Kidney (tissue), 14 donors: ENCODE data around the gene TRIM47. TPM values are rescaled to one million over a fixed set of nuclear protein-coding genes. Genes with fewer than 3 reads are reported as not detected.

Experiments used
- DNase-seq, 5 donors: peaks; one replicate each; pipeline ENCODE4 v3.0.0-alpha.2; 2013 to 2020
- FAIRE-seq: peaks from 2 replicates; lab custom pipeline; 2012; peaks lifted over from hg19 to GRCh38; lab: Jason Lieb, UNC
- H3K27ac ChIP-seq, 2 donors: one replicate each; pipeline ENCODE4 v1.7.0; 2013; ENCODE audit warnings: low read depth in 2 of 2, low read length in 2 of 2, inconsistent platforms in 1 of 2
- H3K27me3 ChIP-seq: one replicate; pipeline ENCODE4 v1.7.1; 2013; ENCODE audit warnings: low read length, inconsistent platforms; ENCODE audit not compliant: control insufficient read depth, insufficient read depth
- H3K36me3 ChIP-seq, 3 donors: one replicate each; pipeline versions ENCODE4 v1.7.0 to v1.7.1; 2013; ENCODE audit warnings: low read length in 3 of 3, control low read depth in 1 of 3, inconsistent platforms in 1 of 3; ENCODE audit not compliant: insufficient read depth in 3 of 3, control insufficient read depth in 2 of 3
- H3K4me1 ChIP-seq, 3 donors: one replicate each; pipeline versions ENCODE4 v1.7.0 to v1.7.1; 2013; ENCODE audit warnings: low read length in 3 of 3, inconsistent platforms in 1 of 3, low read depth in 1 of 3; ENCODE audit not compliant: control insufficient read depth in 2 of 3, insufficient read depth in 2 of 3
- H3K4me3 ChIP-seq, 3 donors: one replicate each; pipeline versions ENCODE4 v1.7.0 to v1.8.1; 2013; ENCODE audit warnings: low read length in 3 of 3, control low read depth in 1 of 3, inconsistent platforms in 1 of 3
- H3K9ac ChIP-seq, 3 donors: one replicate each; pipeline versions ENCODE4 v1.7.0 to v1.7.1; 2013; ENCODE audit warnings: low read length in 3 of 3, control low read depth in 1 of 3, inconsistent platforms in 1 of 3
- H3K9me3 ChIP-seq, 3 donors: one replicate each; pipeline versions ENCODE4 v1.7.0 to v1.7.1; 2013; ENCODE audit warnings: low read length in 3 of 3, control low read depth in 1 of 3, inconsistent platforms in 1 of 3; ENCODE audit not compliant: control insufficient read depth in 2 of 3, insufficient read depth in 1 of 3
- intact Hi-C: fragments of 100-400 bp; cut with DNase I; formaldehyde crosslinking; loops from one replicate; pipeline ENCODE4 v1.11.1; 2022
- polyA plus RNA-seq: library from polyadenylated mRNA; stranded (reverse); fragments of 350-450 nt; fragmentation: Illumina TruSeq; extraction: RNeasy Lipid Tissue Mini Kit (QIAGEN cat#74804); gene quantifications from one replicate; pipeline ENCODE4 v1.2.3, GENCODE V29; 2014; ENCODE audit warnings: low read depth, low replicate concordance; ENCODE audit not compliant: insufficient read depth
- total RNA-seq: library from RNA; stranded (reverse); fragmentation: NEBNext Ultra II Directional; extraction: Animal tissue kit (Norgen Biotek cat#: 25700); gene quantifications from one replicate; pipeline ENCODE4 v1.2.1, GENCODE V29; 2021
- TF ChIP-seq, protein P1 (sequence below): IDR thresholded peaks from 3 replicates; pipeline ENCODE4 v1.5.1; 2012; ENCODE audit warnings: mild to moderate bottlenecking, moderate library complexity, borderline replicate concordance; ENCODE audit not compliant: insufficient read depth; ENCODE audit errors: extremely low read depth
- donor health status: control.
- donor health status: control.
- donor health status: control.
- donor health status: control.
- donor health status: control.
- donor health status: DM: yes; HTN: yes; CAD: no.
- donor health status: Normal renal cell carcinoma (clear cell type).

The TRIM47 gene
- total and polyA plus RNA-seq, 2 donors from 2014 or later, result 95.0 to 118 TPM

DNA sequence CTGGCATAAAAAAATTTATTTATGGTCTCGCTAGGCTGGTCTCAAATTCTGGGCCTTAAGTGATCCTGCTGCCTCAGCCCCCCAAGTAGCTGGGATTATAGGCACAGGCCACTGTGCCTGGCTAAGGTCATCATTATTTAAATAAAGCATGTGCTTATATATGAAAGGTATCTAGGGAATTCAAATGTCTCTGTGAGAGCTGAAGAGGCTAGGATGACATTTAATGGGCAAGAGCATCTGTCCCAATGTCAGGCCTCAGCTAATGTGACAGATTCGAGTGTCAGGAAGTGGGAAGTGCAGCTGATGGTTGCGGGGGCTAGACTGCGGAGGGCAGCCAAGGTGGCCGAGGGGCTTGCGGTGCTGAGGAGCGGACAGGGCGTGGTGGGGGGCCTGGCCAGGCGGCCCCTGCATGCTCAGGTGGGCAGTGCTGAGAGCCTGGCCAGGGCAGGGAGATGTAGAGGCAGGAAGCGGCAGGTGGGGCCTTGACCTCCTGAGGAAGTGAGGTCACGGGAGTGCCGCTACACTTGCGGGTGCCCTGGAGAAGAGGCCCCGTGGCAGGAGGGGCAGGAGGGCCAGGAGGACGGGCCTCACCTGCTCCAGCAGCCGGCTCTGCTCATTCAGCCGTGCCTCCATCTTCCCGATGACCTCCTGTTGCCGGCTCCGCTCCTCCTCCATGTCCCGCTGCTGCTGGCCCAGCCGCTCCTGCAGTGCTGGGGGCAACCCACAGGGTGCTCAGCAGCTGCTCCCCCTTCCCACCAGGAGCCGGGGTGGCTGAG, 38.9 kb upstream of the TRIM47 start:
- Histone ChIP-seq H3K9me3 (no peaks in the 10 kb centered on the region), H3K36me3 (no peaks in the 10 kb centered on the region), H3K4me3 (no peak overlapping the region), H3K27ac (no peak overlapping the region), H3K9ac (no peak overlapping the region), H3K27me3 (no peaks in the 10 kb centered on the region), H3K4me1 (peaks cover 0 to 5% (median 0%) of the 10 kb centered on the region in 3 donors)
- intact Hi-C loops, result loop anchor here (10.0 kb wide), 1 partner anchor 87 kb away; the partner anchor contains the start of gene CDK3
- DNase-seq, result no peak
- no peak for FAIRE-seq
- TF ChIP-seq, protein P1, sequence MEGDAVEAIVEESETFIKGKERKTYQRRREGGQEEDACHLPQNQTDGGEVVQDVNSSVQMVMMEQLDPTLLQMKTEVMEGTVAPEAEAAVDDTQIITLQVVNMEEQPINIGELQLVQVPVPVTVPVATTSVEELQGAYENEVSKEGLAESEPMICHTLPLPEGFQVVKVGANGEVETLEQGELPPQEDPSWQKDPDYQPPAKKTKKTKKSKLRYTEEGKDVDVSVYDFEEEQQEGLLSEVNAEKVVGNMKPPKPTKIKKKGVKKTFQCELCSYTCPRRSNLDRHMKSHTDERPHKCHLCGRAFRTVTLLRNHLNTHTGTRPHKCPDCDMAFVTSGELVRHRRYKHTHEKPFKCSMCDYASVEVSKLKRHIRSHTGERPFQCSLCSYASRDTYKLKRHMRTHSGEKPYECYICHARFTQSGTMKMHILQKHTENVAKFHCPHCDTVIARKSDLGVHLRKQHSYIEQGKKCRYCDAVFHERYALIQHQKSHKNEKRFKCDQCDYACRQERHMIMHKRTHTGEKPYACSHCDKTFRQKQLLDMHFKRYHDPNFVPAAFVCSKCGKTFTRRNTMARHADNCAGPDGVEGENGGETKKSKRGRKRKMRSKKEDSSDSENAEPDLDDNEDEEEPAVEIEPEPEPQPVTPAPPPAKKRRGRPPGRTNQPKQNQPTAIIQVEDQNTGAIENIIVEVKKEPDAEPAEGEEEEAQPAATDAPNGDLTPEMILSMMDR, result no peak

DNA sequence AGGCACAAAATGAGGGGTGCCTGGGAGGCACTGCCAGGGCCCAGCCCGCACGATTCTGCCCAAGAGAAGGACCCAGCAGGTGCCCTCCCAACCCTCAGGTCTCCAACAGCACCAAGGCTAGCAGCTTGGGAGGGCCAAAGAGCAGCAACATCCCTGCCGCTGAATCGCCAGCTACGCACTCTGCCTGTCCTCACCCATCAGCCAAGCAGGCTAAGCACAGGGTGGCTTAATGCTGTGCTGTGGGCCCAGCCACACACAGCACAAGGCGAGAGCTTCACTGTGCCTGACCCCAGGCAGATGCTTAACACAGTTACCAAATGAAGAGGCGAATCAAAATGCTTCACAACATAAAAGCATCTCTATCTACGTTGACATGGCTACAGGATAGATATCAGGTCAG, 36.9 kb upstream of the TRIM47 start:
- FAIRE-seq (no peak), DNase-seq (no peak)
- TF ChIP-seq, protein P1, result no peak
- Histone ChIP-seq H3K36me3 (peaks cover 0 to 3% (median 0%) of the 10 kb centered on the region in 3 donors), H3K9ac (no peak overlapping the region), H3K4me3 (no peak overlapping the region), H3K27me3 (no peaks in the 10 kb centered on the region), H3K9me3 (no peaks in the 10 kb centered on the region), H3K4me1 (no peaks in the 10 kb centered on the region), H3K27ac (no peak overlapping the region)
- intact Hi-C loops, result loop anchor here (10.0 kb wide), 1 partner anchor 90 kb away; the partner anchor contains the start of gene CDK3

DNA sequence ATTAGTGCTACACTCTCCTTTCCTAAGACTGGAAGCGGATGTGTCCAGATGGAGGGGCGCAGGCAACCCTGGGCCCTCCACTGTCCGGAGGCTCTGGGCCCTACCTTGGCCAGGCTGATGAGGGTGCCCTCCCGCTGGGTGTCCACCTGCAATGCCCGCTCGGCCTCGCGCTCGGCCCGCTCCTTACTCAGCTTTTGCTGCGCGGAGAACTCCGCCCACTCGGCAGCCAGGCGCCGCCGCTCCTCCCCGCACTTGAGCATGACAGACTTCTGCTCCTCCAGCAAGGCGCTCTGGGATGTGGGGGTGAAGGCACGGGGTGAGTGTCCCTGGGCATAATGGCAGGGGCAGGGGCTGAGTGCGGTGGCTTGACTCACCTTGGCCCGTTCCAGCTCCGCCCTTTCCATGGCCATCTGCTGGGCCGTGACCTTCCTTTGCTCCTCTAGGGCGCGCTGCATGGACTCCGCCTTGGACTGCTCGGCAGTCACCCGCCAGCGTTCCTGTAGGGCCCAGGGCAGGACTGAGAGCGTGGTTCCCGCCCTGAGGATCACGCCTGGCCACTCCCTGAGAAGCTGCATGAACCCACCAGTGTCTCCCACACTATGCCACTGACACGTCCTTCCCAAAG, 36.4 kb upstream of the TRIM47 start:
- H3K36me3 ChIP-seq, result peaks cover 0 to 3% (median 0%) of the 10 kb centered on the region in 3 donors
- no peaks in the 10 kb centered on the region for H3K4me1 ChIP-seq
- H3K27me3 ChIP-seq, result no peaks in the 10 kb centered on the region
- H3K9me3 ChIP-seq, result no peaks in the 10 kb centered on the region
- H3K4me3 ChIP-seq, result no peak overlapping the region
- TF ChIP-seq, protein P1, result no peak
- no peak overlapping the region for H3K27ac ChIP-seq
- DNase-seq (no peak), FAIRE-seq (no peak)
- H3K9ac ChIP-seq, result no peak overlapping the region
- intact Hi-C loops, result loop anchor here (10.0 kb wide), 1 partner anchor 90 kb away; the partner anchor contains the start of gene CDK3
